ENCODE data around the gene ZNF30. TPM values are rescaled to one million over a fixed set of nuclear protein-coding genes. Genes with fewer than 3 reads are reported as not detected.
"Not testable (repeated sequence)": the region's sequence is repeated elsewhere in the genome, so short reads cannot be mapped to it uniquely, and the experiment has no call there.

The ZNF30 gene
- total RNA-seq, 2 experiments from 2014 or later: 4.4 to 5.6 TPM

DNA sequence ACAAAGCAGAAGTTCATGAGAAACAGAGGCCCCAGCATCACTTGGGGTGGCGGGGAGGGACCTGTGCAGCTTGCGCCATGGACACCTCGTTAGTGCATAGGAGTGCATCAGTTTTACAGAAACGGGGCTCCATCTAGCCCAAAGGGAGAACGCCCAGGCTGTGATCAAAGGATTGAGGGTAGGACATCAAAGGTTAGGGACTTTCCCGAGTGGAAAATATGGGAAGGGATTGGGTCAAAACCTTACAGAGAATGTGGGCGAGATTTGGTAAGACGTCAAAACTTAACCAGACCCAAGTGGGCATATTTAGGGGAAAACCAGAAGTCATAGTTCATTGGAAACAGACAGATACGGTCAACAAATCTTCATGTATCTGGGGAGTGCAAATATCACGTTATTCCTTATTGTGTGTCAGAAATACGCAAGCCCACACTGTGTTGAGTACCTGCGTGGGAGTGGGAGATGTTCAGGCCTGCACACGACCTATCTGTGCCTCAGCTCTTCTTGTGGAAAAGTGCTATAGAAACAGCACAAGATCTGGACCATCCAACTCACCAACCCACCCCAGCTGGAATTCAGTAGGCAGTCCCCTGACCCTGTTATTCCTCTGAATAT is 64.0 kb downstream of the ZNF30 start:
- Mint-ChIP-seq H3K4me1 (peaks cover 47% of the 10 kb centered on the region), H3K9me3 (peaks cover 4% of the 10 kb centered on the region), H3K27me3 (no peaks in the 10 kb centered on the region), H3K4me3 (peak overlapping the region; percentile 33), H3K36me3 (peaks cover 14% of the 10 kb centered on the region), H3K27ac (peak overlapping the region; percentile 85)
- DNase-seq: peak; percentile 71

DNA sequence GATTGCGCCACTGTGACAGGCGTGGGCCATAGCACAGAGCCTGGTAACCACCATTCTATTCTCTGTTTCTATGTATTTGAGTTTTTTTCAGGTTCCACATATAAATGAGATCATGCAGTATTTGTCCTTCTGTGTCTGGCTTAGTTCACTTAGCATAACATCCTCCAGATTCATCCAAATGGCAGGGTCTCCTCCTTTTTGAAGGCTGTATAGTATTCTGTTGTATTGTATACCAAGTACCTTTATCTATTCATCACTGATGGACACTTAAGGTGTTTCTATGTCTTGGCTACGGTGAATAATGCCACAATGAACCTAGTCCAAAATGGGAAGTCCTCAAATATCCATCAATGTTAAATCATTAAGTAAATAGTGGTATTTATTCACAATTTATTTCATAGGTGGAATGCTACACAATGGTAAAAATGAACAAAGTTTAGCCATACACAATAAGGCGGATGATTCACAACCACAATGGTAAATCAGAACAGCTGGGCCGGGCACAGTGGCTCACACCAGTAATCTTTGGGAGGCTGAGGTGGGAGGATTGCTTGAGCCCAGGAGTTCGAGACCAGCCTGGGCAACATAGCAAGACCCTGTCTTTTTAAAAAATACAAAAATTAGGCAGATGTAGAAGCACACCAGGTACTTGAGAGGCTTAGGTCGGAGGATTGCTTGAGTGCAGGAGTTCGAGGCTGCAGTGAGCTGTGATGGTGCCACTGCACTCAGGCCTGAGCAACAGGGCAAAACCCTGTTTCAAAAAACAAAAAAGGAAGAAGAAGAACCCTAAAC is 65.0 kb downstream of the ZNF30 start:
- Mint-ChIP-seq H3K4me3 (no peak overlapping the region), H3K4me1 (peaks cover 50% of the 10 kb centered on the region), H3K9me3 (peaks cover 3% of the 10 kb centered on the region), H3K27ac (peak overlapping the region; percentile 85), H3K36me3 (peaks cover 14% of the 10 kb centered on the region), H3K27me3 (no peaks in the 10 kb centered on the region)
- no peak for DNase-seq

DNA sequence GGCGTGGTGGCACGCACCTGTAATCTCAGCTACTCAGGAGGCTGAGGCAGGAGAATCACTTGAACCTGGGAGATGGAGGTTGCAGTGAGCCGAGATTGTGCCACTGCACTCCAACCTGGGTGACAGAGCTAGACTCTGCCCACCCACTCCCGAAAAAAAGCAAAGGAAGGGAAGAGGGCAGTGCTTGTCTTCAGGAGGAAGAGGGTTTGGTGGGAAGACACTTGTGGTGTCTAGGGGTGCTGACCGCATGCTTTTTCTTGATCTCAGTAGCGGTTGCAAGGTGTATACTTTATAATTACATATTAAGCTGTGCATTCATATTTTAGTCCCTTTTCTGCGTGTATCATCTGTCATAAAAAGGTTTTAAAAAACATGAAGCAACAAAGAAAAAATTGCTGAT is 65.9 kb downstream of the ZNF30 start:
- Mint-ChIP-seq H3K4me3 (peak overlapping the region; percentile 29), H3K27ac (peak overlapping the region; percentile 20), H3K4me1 (peaks cover 57% of the 10 kb centered on the region), H3K36me3 (peaks cover 20% of the 10 kb centered on the region)
- not testable (repeated sequence) for H3K9me3 Mint-ChIP-seq, DNase-seq, H3K27me3 Mint-ChIP-seq

DNA sequence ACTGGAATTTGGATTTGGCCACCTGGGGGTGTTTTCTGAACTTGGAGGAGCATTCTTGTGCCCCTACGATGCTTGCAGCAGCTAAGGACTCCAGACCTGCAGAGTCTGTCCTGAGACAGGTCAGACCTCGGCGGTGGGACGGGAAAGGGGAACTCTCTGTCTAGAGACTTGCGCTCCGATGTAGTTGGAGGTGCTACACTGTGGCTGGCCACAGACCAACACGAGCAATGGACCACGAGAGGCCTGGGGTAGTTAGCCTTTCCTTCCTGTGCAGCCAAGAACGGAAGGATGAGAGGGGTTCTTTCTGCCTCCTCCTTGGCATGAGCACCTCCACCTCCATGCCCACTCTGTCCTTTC is 67.6 kb downstream of the ZNF30 start:
- peaks cover 3% of the 10 kb centered on the region for H3K9me3 Mint-ChIP-seq
- no peak overlapping the region for H3K27ac Mint-ChIP-seq
- H3K36me3 Mint-ChIP-seq: peaks cover 20% of the 10 kb centered on the region
- no peaks in the 10 kb centered on the region for H3K27me3 Mint-ChIP-seq
- no peak overlapping the region for H3K4me3 Mint-ChIP-seq
- H3K4me1 Mint-ChIP-seq: peaks cover 60% of the 10 kb centered on the region
- no peak for DNase-seq

Other genes starting within 250 kb of the ZNF30 start
- under 1 TPM; 0.27 to 0.40 TPM for gene SCGB2B2, start 249.7 kb upstream of the ZNF30 start, total RNA-seq
- gene ZNF302, start 249.2 kb upstream of the ZNF30 start, total RNA-seq: 10 to 100 TPM; 14.6 to 15.5 TPM
- 1 to 10 TPM; 5.7 to 5.9 TPM for gene ZNF181, start 192.7 kb upstream of the ZNF30 start, total RNA-seq
- gene ZNF599, start 153.7 kb upstream of the ZNF30 start, total RNA-seq: 1 to 10 TPM; 3.9 TPM
- 1 to 10 TPM; 3.4 to 4.6 TPM for gene ZNF792, start 37.3 kb downstream of the ZNF30 start, total RNA-seq
- gene GRAMD1A, start 73.4 kb downstream of the ZNF30 start, total RNA-seq: 100 to 1,000 TPM; 135 to 140 TPM
- gene SCN1B, start 103.6 kb downstream of the ZNF30 start, total RNA-seq: under 1 TPM; 0.45 to 0.98 TPM
- under 1 TPM in 1 of 2 experiments, not detected in 1; 0.31 TPM for gene HPN, start 114.8 kb downstream of the ZNF30 start, total RNA-seq
- gene FXYD3, start 188.9 kb downstream of the ZNF30 start, total RNA-seq: not detected
- not detected for gene LGI4, start 208.2 kb downstream of the ZNF30 start, total RNA-seq
- gene FXYD1, start 211.9 kb downstream of the ZNF30 start, total RNA-seq: 1 to 10 TPM; 1.1 TPM
- gene FXYD7, start 216.4 kb downstream of the ZNF30 start, total RNA-seq: under 1 TPM; 0.54 to 0.62 TPM
- gene FXYD5, start 227.8 kb downstream of the ZNF30 start, total RNA-seq: 100 to 1,000 TPM; 272 to 275 TPM